A673 (cell line): ENCODE data around the gene LARP1. TPM values are rescaled to one million over a fixed set of nuclear protein-coding genes. Genes with fewer than 3 reads are reported as not detected.
"Not testable (repeated sequence)": the region's sequence is repeated elsewhere in the genome, so short reads cannot be mapped to it uniquely, and the experiment has no call there.

Experiments
- BruUV-seq: library from RNA; stranded (reverse); fragments of 400-500 nt; replicated peaks from 2 replicates; lab custom pipeline; 2021; lab: Mats Ljungman, UMichigan
- CTCF ChIA-PET: fragments of 300-600 bp; sonication (Branson Sonifier 250); formaldehyde crosslinking; loops from one replicate; lab custom pipeline; 2022; ENCODE audit warnings: antibody characterized with exemption; lab: Charles Lee
- POLR2A ChIA-PET: fragments of 300-600 bp; sonication (Branson Sonifier 250); formaldehyde crosslinking; loops from one replicate; lab custom pipeline; 2022; ENCODE audit warnings: antibody characterized with exemption; ENCODE audit not compliant: low non-redundant PET; lab: Charles Lee
- DNase-seq: peaks from one replicate; pipeline ENCODE4 v3.0.0-alpha.2; 2015; ENCODE audit warnings: low spot score
- H3K27ac ChIP-seq: fragments of 200-600 bp; sonication (generic); 2 replicates; pipeline ENCODE4 v1.5.1; 2016; ENCODE audit warnings: mixed run types, low read depth, mild to moderate bottlenecking, mixed read lengths, antibody characterized with exemption, low read length; ENCODE audit not compliant: poor library complexity, severe bottlenecking
- H3K27me3 ChIP-seq: fragments of 200-600 bp; sonication (generic); replicated peaks from 2 replicates; pipeline ENCODE4 v1.6.1; 2017; ENCODE audit warnings: mixed run types, low read depth, mild to moderate bottlenecking, mixed read lengths, antibody characterized with exemption, low read length; ENCODE audit not compliant: insufficient read depth, poor library complexity
- H3K36me3 ChIP-seq: fragments of 200-600 bp; sonication (generic); 2 replicates; pipeline ENCODE4 v1.6.1; 2016; ENCODE audit warnings: mixed run types, mild to moderate bottlenecking, mixed read lengths, antibody characterized with exemption, low read length; ENCODE audit not compliant: insufficient read depth, poor library complexity, severe bottlenecking
- H3K4me1 ChIP-seq: fragments of 200-600 bp; sonication (generic); 2 replicates; pipeline ENCODE4 v1.6.1; 2017; ENCODE audit warnings: mixed run types, mild to moderate bottlenecking, mixed read lengths, antibody characterized with exemption, low read length; ENCODE audit not compliant: insufficient read depth, poor library complexity, severe bottlenecking
- H3K4me3 ChIP-seq: fragments of 200-600 bp; sonication (generic); 2 replicates; pipeline ENCODE4 v1.5.1; 2016; ENCODE audit warnings: low read depth, mixed run types, mild to moderate bottlenecking, mixed read lengths, low read length; ENCODE audit not compliant: poor library complexity, severe bottlenecking
- H3K9me3 ChIP-seq: fragments of 200-600 bp; sonication (generic); 2 replicates; pipeline ENCODE4 v1.6.1; 2016; ENCODE audit warnings: mixed run types, low read depth, mild to moderate bottlenecking, mixed read lengths, antibody characterized with exemption, low read length; ENCODE audit not compliant: poor library complexity, severe bottlenecking
- EZH2 ChIP-seq: fragments of 200-600 bp; sonication (generic); IDR thresholded peaks from 2 replicates; pipeline ENCODE4 v1.6.1; 2017; ENCODE audit warnings: borderline replicate concordance, low read depth, mild to moderate bottlenecking, mixed read lengths, antibody characterized with exemption, low read length; ENCODE audit not compliant: poor library complexity, severe bottlenecking
- intact Hi-C: fragments of 100-400 bp; cut with micrococcal nuclease; formaldehyde crosslinking; loops from one replicate; pipeline ENCODE4 v1.10.0; 2022; ENCODE audit not compliant: unreplicated experiment
- total RNA-seq: library from RNA; stranded (reverse); gene quantifications from 2 replicates; pipeline ENCODE4 v1.2.3, GENCODE V29; 2021
- TF ChIP-seq, protein P1 (sequence below): fragments of 300-800, 200-600 bp; sonication (generic); conservative IDR thresholded peaks from 2 replicates; pipeline ENCODE4 v1.5.1; 2017; ENCODE audit warnings: low read depth, mild to moderate bottlenecking, antibody characterized with exemption, low read length, moderate library complexity, mixed read lengths

Gene LARP1
- total RNA-seq, 1 experiment from 2014 or later: 257 TPM

DNA sequence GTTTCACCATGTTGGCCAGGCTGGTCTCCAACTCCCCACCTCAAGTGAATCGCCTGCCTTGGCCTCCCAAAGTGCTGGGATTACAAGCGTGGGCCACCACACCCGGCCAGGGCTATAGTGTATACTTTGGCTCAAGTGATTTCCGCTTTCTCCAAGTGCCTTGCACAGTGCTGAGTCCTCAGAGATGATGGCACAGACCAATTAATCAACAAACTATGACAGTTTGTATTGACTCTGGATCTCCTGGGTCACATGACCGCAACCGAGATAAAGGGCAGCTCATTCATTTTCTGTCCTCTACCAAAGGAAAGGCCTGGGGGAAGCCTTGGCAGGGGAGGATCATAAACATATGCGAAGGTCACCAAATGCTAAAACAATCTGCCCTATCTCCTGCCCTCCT, 11.4 kb upstream of the LARP1 start:
- intact Hi-C loops: loop anchor here (5.0 kb wide), 1 partner anchor 52 kb away; no protein-coding TSS in a partner anchor

GRCh38 chr5:154745349-154745748, 9.8 kb upstream of the LARP1 start:
- intact Hi-C loops: no loop called here
- Histone ChIP-seq H3K27ac (no peak overlapping the region), H3K9me3 (no peaks in the 10 kb centered on the region), H3K27me3 (no peaks in the 10 kb centered on the region), H3K4me1 (no peaks in the 10 kb centered on the region), H3K36me3 (no peaks in the 10 kb centered on the region), H3K4me3 (no peak overlapping the region)
- ChIA-PET POLR2A (interaction anchor here (0.6 kb wide), 1 partner anchor 228 kb away, joined by 6 read pairs; no protein-coding TSS in a partner anchor), CTCF (interaction anchor here (0.7 kb wide), 1 partner anchor 14 kb away, joined by 6 read pairs; no protein-coding TSS in a partner anchor)
- no peak for DNase-seq
- BruUV-seq: no TSS peak
- TF ChIP-seq, protein P1, sequence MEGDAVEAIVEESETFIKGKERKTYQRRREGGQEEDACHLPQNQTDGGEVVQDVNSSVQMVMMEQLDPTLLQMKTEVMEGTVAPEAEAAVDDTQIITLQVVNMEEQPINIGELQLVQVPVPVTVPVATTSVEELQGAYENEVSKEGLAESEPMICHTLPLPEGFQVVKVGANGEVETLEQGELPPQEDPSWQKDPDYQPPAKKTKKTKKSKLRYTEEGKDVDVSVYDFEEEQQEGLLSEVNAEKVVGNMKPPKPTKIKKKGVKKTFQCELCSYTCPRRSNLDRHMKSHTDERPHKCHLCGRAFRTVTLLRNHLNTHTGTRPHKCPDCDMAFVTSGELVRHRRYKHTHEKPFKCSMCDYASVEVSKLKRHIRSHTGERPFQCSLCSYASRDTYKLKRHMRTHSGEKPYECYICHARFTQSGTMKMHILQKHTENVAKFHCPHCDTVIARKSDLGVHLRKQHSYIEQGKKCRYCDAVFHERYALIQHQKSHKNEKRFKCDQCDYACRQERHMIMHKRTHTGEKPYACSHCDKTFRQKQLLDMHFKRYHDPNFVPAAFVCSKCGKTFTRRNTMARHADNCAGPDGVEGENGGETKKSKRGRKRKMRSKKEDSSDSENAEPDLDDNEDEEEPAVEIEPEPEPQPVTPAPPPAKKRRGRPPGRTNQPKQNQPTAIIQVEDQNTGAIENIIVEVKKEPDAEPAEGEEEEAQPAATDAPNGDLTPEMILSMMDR: no peak

More for the DNA sequence above, 11.4 kb upstream of the LARP1 start:
- H3K27ac ChIP-seq: no peak overlapping the region
- H3K4me1 ChIP-seq: no peaks in the 10 kb centered on the region
- no TSS peak for BruUV-seq
- ChIA-PET POLR2A (no interaction called here), CTCF (no interaction called here)
- TF ChIP-seq EZH2: no peak
- TF ChIP-seq, protein P1: no peak
- H3K9me3 ChIP-seq: no peaks in the 10 kb centered on the region
- no peaks in the 10 kb centered on the region for H3K36me3 ChIP-seq
- no peak overlapping the region for H3K4me3 ChIP-seq
- DNase-seq: no peak
- no peaks in the 10 kb centered on the region for H3K27me3 ChIP-seq

- ChIA-PET POLR2A (no interaction called here), CTCF (no interaction called here)
- intact Hi-C loops: no loop called here
Measured at GRCh38 chr5:154749491-154749890, 5.7 kb upstream of the LARP1 start.

GRCh38 chr5:154750641-154751040, 4.5 kb upstream of the LARP1 start:
- H3K27me3 ChIP-seq, H3K27ac ChIP-seq, H3K36me3 ChIP-seq, BruUV-seq, DNase-seq, intact Hi-C loops, H3K9me3 ChIP-seq, H3K4me1 ChIP-seq, POLR2A ChIA-PET, H3K4me3 ChIP-seq: not testable (repeated sequence)
- CTCF ChIA-PET: interaction anchor here (0.6 kb wide), 1 partner anchor 48 kb away, joined by 4 read pairs; no protein-coding TSS in a partner anchor

More at GRCh38 chr5:154749491-154749890, 5.7 kb upstream of the LARP1 start:
- no peak for DNase-seq
- Histone ChIP-seq H3K9me3 (no peaks in the 10 kb centered on the region), H3K4me1 (peaks cover 9% of the 10 kb centered on the region), H3K36me3 (no peaks in the 10 kb centered on the region), H3K27ac (no peak overlapping the region), H3K27me3 (no peaks in the 10 kb centered on the region), H3K4me3 (no peak overlapping the region)
- no peak for TF ChIP-seq EZH2
- TF ChIP-seq, protein P1: no peak
- BruUV-seq: no TSS peak
